GM08714 (cell line): Measurements from ENCODE around the gene LRRC47.

Source experiments
- H3K4me3 ChIP-seq: fragments of 200-500 bp; sonication (Bioruptor generic); 2 replicates; pipeline ENCODE4 v1.5.1; 2014; ENCODE audit warnings: mild to moderate bottlenecking, low read length, inconsistent platforms
- ZNF274 ChIP-seq: IDR thresholded peaks from 2 replicates; pipeline ENCODE4 v1.6.1; 2012; ENCODE audit warnings: mild to moderate bottlenecking, low read depth, low read length

Gene LRRC47

GRCh38 chr1:3785456-3786157 is 10.7 kb downstream of the LRRC47 start:
- TF ChIP-seq ZNF274, result no peak
- H3K4me3 ChIP-seq, result no peak overlapping the region

DNA sequence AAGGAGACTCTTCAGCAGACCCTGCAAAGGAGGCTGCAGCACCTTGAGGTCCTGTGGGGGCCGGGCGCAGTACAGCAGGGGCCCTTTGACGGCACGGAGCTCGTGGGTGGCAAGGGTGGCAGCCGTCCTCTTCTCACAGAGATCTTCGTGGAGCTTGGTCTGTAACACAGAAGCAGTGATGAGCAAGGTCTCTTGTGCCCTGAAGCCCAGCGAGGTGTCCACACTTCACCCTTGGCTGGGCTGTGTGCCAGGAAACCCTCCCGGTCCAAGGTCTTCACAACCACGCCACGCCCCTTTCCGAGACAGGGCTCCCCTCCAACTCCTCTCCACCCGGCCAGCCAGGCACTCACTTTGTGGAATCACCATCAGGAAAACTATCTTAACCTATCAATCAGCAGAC is 11.3 kb downstream of the LRRC47 start:
- TF ChIP-seq ZNF274, result no peak
- no peak overlapping the region for H3K4me3 ChIP-seq

DNA sequence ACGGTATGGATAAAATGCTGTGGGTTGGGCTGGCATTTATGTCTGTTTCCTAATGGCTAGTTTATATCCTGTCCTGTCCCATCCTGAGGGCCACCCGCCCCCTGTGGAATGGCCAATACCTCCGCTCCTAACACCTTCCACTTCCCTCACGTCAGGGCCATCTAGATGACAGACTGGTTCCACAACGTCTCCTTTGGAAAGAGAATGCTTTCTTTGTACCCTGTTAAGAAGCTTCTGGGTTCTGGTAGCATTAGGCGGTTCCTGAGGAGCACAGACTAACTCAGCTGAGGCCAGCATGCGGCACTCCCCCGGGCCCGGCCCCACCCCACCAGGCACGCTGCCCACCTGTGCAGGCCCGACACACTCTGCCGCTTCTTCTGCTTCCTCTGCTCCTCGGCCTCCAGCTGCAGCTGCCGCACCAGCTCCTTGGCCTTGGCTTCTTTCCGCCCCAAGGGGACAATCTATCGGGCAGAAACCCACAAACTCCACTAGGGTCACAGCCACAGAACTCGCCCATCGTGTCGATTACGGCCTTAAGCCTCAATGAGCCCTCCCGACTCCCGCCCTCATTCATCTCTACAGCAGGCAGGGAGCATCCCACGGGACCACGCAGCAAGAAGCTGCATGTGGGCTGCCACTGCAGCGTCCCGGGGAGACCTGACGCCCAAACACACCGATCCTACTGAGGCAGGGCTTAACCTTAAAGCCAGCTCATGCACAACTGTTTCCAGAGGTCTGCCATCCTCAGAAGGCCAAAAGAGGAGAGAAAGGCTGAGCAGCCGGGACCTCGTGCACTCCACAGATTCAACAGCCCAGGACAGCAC is 12.4 kb downstream of the LRRC47 start:
- H3K4me3 ChIP-seq, result no peak overlapping the region
- no peak for TF ChIP-seq ZNF274

- H3K4me3 ChIP-seq, result no peak overlapping the region
- TF ChIP-seq ZNF274, result no peak
Measured at GRCh38 chr1:3780901-3781300, 15.4 kb downstream of the LRRC47 start.

GRCh38 chr1:3779912-3780416 is 16.3 kb downstream of the LRRC47 start:
- H3K4me3 ChIP-seq, result no peak overlapping the region
- TF ChIP-seq ZNF274, result no peak

DNA sequence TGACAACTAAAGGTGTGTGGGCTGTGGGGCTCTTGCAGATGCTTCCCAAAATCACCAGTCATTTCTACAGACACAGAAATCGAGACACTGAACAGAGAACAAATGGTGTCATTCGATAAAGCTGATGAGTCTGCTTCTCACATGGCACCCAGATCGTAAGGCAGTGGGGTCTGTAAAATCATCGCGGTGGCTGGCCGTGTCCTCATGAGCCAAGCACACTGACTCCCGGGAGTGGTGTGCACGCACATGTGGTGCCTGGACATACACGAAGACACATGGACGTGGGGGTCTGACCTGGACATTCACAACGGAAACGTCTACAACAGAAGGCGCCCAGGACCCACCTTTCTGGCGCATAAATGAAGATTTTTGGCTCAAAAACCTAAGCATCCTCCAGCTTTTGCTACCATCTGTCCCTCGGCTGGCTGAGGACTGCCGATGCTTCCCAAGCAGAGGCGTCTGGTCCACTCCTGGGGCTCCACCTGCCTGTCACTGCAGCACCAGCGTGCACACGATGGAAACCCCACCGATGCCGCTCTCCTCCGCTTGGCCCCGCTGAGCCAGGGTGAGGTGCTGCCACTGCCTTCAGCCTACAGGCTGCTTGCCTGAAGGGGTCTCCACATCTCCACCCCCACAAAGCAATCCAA is 16.9 kb downstream of the LRRC47 start:
- no peak overlapping the region for H3K4me3 ChIP-seq
- TF ChIP-seq ZNF274, result no peak

GRCh38 chr1:3778590-3779264 is 17.6 kb downstream of the LRRC47 start:
- H3K4me3 ChIP-seq, result no peak overlapping the region
- no peak for TF ChIP-seq ZNF274

DNA sequence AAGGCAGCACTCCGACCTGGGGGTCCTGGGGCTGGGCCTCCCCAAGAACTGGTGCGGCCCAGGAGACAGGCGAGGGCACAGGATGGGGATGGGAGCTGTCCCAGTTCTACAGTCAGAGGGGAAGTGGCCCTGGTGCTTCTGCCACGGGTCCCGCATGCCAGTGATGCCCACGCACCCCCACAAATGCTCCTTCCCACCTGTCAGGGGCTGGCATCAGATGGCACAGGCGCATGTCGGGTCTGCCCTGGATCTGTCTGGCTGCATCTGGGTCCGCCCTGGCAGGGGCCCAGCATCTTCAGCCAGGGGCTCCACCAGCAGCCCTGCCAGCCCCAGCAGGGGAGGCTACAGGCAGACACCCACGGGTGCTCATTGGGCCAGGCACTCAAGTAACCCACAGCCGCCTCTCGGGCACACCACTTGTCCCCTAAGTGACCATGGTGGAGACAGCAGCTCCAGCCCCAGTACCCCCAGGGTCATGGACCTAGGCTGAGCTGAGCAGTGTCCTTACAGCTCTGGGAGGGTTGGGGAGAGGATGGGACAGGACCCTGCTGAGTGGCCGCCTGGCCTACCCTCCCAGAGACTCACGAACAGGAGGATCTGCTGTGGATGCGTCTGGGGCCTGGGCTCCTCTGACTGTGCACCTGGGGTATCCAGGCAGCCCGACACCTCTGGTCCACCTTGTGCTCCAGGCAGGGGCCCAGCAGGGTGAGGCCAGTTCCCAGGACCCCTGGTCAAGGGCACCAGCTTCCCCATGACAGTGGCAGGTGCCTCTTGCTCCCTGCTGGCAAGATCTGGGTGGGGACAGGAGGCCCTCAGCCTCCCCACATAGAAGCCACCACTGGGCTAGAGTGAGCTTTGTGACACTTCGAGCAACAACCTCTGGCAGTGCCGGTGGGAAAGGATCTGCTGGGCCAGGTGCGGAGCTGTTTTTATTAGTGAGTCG is 18.4 kb downstream of the LRRC47 start:
- TF ChIP-seq ZNF274, result no peak
- no peak overlapping the region for H3K4me3 ChIP-seq

- H3K4me3 ChIP-seq, result no peak overlapping the region
- no peak for TF ChIP-seq ZNF274
Measured at GRCh38 chr1:3777078-3777547, 19.2 kb downstream of the LRRC47 start.

DNA sequence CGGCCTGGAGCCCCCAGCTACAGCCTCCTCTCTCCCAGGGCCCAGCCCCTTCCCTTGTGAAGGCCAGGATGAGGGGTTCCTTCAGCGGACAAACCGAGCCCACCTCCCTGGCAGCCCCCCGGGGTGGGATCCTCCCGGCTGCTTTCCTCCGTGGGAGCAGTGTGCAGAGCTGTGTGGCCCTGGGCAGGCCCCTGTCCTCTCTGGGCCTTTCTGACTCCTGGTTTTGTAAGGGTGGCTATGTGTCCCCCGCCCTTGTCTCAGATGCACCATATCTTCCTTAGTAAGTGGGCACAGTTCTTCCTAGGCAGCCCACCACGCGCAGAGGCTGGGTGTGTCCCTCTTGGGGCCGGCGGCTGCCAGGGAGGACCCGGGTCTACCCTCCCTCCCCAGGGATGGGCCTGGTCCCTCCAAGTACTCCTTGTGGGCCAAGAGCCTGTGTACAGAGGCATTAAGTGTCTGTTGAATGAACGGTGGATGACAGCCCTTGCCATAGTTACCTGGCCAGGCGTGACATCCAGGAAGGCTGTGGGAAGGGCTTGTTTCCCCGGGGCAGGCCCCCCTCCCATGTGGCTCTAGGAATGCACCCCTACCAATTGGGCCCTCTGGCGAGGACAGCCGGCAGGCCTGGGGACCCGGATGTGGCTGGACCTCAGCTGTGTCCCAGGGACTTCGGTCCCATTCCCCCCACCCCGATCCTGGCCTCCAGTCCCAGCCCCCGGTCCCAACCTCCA is 19.9 kb downstream of the LRRC47 start:
- TF ChIP-seq ZNF274, result no peak
- H3K4me3 ChIP-seq, result no peak overlapping the region

DNA sequence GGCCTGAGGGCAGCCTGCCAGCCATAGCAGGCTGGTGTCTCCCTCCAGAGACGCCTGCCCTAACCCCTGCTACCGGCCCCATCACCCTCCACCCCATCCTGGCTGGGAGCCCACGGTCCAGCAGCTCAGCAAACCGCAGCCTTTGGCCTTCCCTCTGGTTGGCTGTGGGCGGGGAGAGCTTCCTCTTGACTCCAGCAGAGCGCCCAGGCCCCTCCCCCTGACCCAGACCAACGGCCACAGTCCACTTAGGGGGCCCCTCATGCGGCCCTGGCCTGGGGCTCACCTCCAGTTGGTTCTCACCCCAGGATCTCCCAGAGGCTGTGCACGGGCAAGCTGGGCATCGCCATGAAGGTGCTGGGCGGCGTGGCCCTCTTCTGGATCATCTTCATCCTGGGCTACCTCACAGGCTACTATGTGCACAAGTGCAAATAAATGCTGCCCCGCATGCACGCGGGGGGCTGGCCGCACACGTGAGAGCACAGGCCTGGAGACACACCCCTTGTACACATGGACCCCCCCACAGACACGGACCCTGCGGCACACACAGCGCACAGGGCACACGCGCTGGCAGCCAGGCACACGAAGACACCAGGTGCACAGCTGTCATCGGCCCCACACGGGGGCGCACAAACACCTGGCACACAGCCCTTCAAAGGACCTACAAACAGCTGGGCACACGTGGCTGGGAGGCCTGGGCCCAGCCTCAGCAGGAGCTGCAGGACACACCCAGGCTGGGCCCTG is 20.6 kb downstream of the LRRC47 start:
- no peak overlapping the region for H3K4me3 ChIP-seq
- no peak for TF ChIP-seq ZNF274
